H1 (cell line): ENCODE results near the gene JPT1. TPM values are rescaled to one million over a fixed set of nuclear protein-coding genes. Genes with fewer than 3 reads are reported as not detected.
"Not testable (repeated sequence)": the region's sequence is repeated elsewhere in the genome, so short reads cannot be mapped to it uniquely, and the experiment has no call there.

ENCODE experiments used
- CTCF ChIA-PET: fragments of 300-600 bp; sonication (Branson Sonifier 250); formaldehyde crosslinking; loops from one replicate; lab custom pipeline; 2021; ENCODE audit not compliant: partially characterized antibody; lab: Charles Lee
- POLR2A ChIA-PET: fragments of 300-600 bp; sonication (Branson Sonifier 250); formaldehyde crosslinking; loops from one replicate; lab custom pipeline; 2021; ENCODE audit warnings: inconsistent platforms; ENCODE audit not compliant: partially characterized antibody; lab: Charles Lee
- DNase-seq, 2 experiments: peaks; one replicate each; pipeline versions ENCODE4 v3.0.0 to v3.0.0-alpha.2; 2010 to 2022; ENCODE audit warnings: low spot score in 2 of 2, low read depth in 1 of 2, mixed read lengths in 1 of 2
- FAIRE-seq: peaks from 2 replicates; lab custom pipeline; 2011; peaks lifted over from hg19 to GRCh38; lab: Jason Lieb, UNC
- H2AFZ ChIP-seq: 2 replicates; pipeline ENCODE4 v1.8.1; 2012; ENCODE audit warnings: low read length, inconsistent platforms
- H2AK5ac ChIP-seq: 2 replicates; pipeline ENCODE4 v1.6.1; 2013; ENCODE audit warnings: low read depth, low read length
- H2BK120ac ChIP-seq: replicated peaks from 2 replicates; pipeline ENCODE3; 2013; ENCODE audit warnings: low read depth, low read length, inconsistent platforms
- H2BK12ac ChIP-seq: 2 replicates; pipeline ENCODE4 v1.6.1; 2013; ENCODE audit warnings: low read depth, low read length
- H2BK15ac ChIP-seq: 2 replicates; pipeline ENCODE4 v1.6.1; 2013; ENCODE audit warnings: low read length
- H2BK20ac ChIP-seq: 2 replicates; pipeline ENCODE4 v1.6.1; 2013; ENCODE audit warnings: low read length
- H2BK5ac ChIP-seq: 2 replicates; pipeline ENCODE4 v1.6.1; 2013; ENCODE audit warnings: low read depth, low read length
- H3K14ac ChIP-seq: 2 replicates; pipeline ENCODE4 v1.6.1; 2013; ENCODE audit warnings: inconsistent platforms; ENCODE audit not compliant: insufficient read length
- H3K18ac ChIP-seq: 2 replicates; pipeline ENCODE4 v1.6.1; 2013; ENCODE audit warnings: low read length; ENCODE audit errors: extremely low read depth
- H3K23ac ChIP-seq: 2 replicates; pipeline ENCODE4 v1.6.1; 2013; ENCODE audit warnings: inconsistent platforms; ENCODE audit not compliant: insufficient read length
- H3K23me2 ChIP-seq: 2 replicates; pipeline ENCODE4 v1.6.1; 2013; ENCODE audit warnings: low read depth, low read length
- H3K27ac ChIP-seq: 2 replicates; pipeline ENCODE4 v1.6.1; 2011; ENCODE audit warnings: low read depth, low read length, inconsistent platforms
- H3K27me3 ChIP-seq, 4 experiments: replicated peaks in 1 of 4; 1 replicate in 1 of 4; 2 replicates in 3 of 4; pipeline versions ENCODE4 v1.6.1 to v1.8.1; 2011 to 2013; ENCODE audit warnings: low read length in 3 of 4, mild to moderate bottlenecking in 3 of 4, inconsistent platforms in 2 of 4, mixed read lengths in 2 of 4, moderate library complexity in 1 of 4; ENCODE audit not compliant: control insufficient read depth in 3 of 4, insufficient read depth in 3 of 4; ENCODE audit errors: extremely low read depth in 1 of 4
- H3K36me3 ChIP-seq, 4 experiments: 2 replicates each; pipeline versions ENCODE4 v1.6.1 to v1.8.1; 2011 to 2013; ENCODE audit warnings: mild to moderate bottlenecking in 4 of 4, low read length in 3 of 4, moderate library complexity in 2 of 4, control low read depth in 1 of 4, inconsistent platforms in 1 of 4; ENCODE audit not compliant: insufficient read depth in 4 of 4, control insufficient read depth in 2 of 4
- H3K4ac ChIP-seq: replicated peaks from 2 replicates; pipeline ENCODE3; 2013; ENCODE audit warnings: low read length, low read depth, mixed read lengths, inconsistent platforms; ENCODE audit not compliant: insufficient read length
- H3K4me1 ChIP-seq, 4 experiments: replicated peaks in 1 of 4; 1 replicate in 1 of 4; 2 replicates in 3 of 4; pipeline versions ENCODE4 v1.6.1 to v1.8.1; 2011 to 2013; ENCODE audit warnings: low read length in 3 of 4, inconsistent platforms in 2 of 4, mixed read lengths in 1 of 4; ENCODE audit not compliant: insufficient read depth in 4 of 4, control insufficient read depth in 3 of 4
- H3K4me2 ChIP-seq, 2 experiments: 2 replicates each; pipeline versions ENCODE4 v1.6.1 to v1.8.1; 2011 to 2013; ENCODE audit warnings: low read depth in 2 of 2, low read length in 2 of 2, control low read depth in 1 of 2, inconsistent platforms in 1 of 2, mild to moderate bottlenecking in 1 of 2; ENCODE audit not compliant: insufficient read depth in 1 of 2
- H3K4me3 ChIP-seq, 4 experiments: fragments of 200-600, 300-600 bp in 1 of 4; sonication (generic), shearing (Covaris generic), sonication (Bioruptor Twin) in 1 of 4; 2 replicates each; pipeline versions ENCODE4 v1.5.1 to v1.8.1; 2011 to 2016; ENCODE audit warnings: low read length in 4 of 4, low read depth in 3 of 4, control low read depth in 2 of 4, inconsistent platforms in 2 of 4, mild to moderate bottlenecking in 2 of 4, mixed read lengths in 1 of 4, moderate library complexity in 1 of 4; ENCODE audit not compliant: insufficient read depth in 2 of 4; ENCODE audit errors: extremely low read depth in 1 of 4
- H3K56ac ChIP-seq: replicated peaks from 2 replicates; pipeline ENCODE3; 2013; ENCODE audit warnings: low read depth, mild to moderate bottlenecking, mixed read lengths, low read length, inconsistent platforms; ENCODE audit not compliant: insufficient read length
- H3K79me1 ChIP-seq: 2 replicates; pipeline ENCODE4 v1.6.1; 2013; ENCODE audit warnings: low read depth, low read length, control low read depth
- H3K79me2 ChIP-seq, 2 experiments: 2 replicates each; pipeline versions ENCODE4 v1.6.1 to v1.8.1; 2012 to 2013; ENCODE audit warnings: low read length in 2 of 2, mild to moderate bottlenecking in 2 of 2, inconsistent platforms in 1 of 2; ENCODE audit not compliant: insufficient read depth in 2 of 2, control insufficient read depth in 1 of 2
- H3K9ac ChIP-seq, 4 experiments: replicated peaks in 1 of 4; 1 replicate in 1 of 4; 2 replicates in 3 of 4; pipeline versions ENCODE4 v1.6.1 to v1.8.1; 2011 to 2013; ENCODE audit warnings: low read depth in 3 of 4, low read length in 3 of 4, control low read depth in 2 of 4, mild to moderate bottlenecking in 2 of 4, moderate library complexity in 2 of 4, inconsistent platforms in 1 of 4; ENCODE audit errors: extremely low read depth in 1 of 4
- H3K9me3 ChIP-seq, 2 experiments: 2 replicates each; pipeline versions ENCODE4 v1.6.1 to v1.8.1; 2012 to 2013; ENCODE audit warnings: mild to moderate bottlenecking in 2 of 2, moderate library complexity in 2 of 2, control low read depth in 1 of 2, inconsistent platforms in 1 of 2, low read depth in 1 of 2, low read length in 1 of 2, mixed read lengths in 1 of 2; ENCODE audit not compliant: insufficient read depth in 2 of 2
- H4K20me1 ChIP-seq, 2 experiments: replicated peaks in 1 of 2; 2 replicates each; pipeline versions ENCODE3 to v1.8.1; 2011 to 2013; ENCODE audit warnings: inconsistent platforms in 2 of 2, low read length in 2 of 2, mild to moderate bottlenecking in 1 of 2; ENCODE audit not compliant: insufficient read depth in 2 of 2, control insufficient read depth in 1 of 2
- H4K5ac ChIP-seq: 2 replicates; pipeline ENCODE4 v1.6.1; 2013; ENCODE audit warnings: low read length, low read depth, mixed read lengths, inconsistent platforms; ENCODE audit not compliant: insufficient read length
- H4K8ac ChIP-seq: 2 replicates; pipeline ENCODE4 v1.8.0; 2013; ENCODE audit warnings: mild to moderate bottlenecking, moderate library complexity, low read length, inconsistent platforms; ENCODE audit not compliant: insufficient read depth; ENCODE audit errors: extremely low read depth
- H4K91ac ChIP-seq: replicated peaks from 2 replicates; pipeline ENCODE3; 2013; ENCODE audit warnings: low read length, mixed read lengths, inconsistent platforms; ENCODE audit not compliant: insufficient read length
- POLR2AphosphoS5 ChIP-seq: IDR thresholded peaks from 2 replicates; pipeline ENCODE4 v1.6.1; 2011; ENCODE audit warnings: low read depth, low read length
- WGBS, 2 experiments: shearing (Covaris generic) in 1 of 2; methylation state at CpG; one replicate each; pipeline versions ENCODE4 v1.1.6 to v1.1.7; 2013 to 2015; ENCODE audit warnings: low lambda C conversion rate in 2 of 2, mixed read lengths in 2 of 2, inconsistent platforms in 1 of 2, low coverage in 1 of 2, missing lambda C conversion rate in 1 of 2; ENCODE audit not compliant: insufficient replicate concordance in 2 of 2, insufficient coverage in 1 of 2, insufficient read length in 1 of 2; ENCODE audit errors: extremely low coverage in 1 of 2, missing lambda C conversion rate in 1 of 2; 5-methylcytosine and 5-hydroxymethylcytosine counted together
- polyA plus RNA-seq, 7 experiments: library from polyadenylated mRNA; depleted of rRNA in 3 of 7; stranded (reverse) in 5 of 7; unstranded in 2 of 7; fragments of >200 nt in 5 of 7; fragments of 200-250 nt in 2 of 7; gene quantifications; 1 replicate in 5 of 7; 2 replicates in 1 of 7; 4 replicates in 1 of 7; pipeline versions ENCODE4 v1.2.1 to v1.2.3, GENCODE V29; 2011 to 2013; ENCODE audit warnings: missing spikeins in 2 of 7, mixed read lengths in 2 of 7
- total RNA-seq: library from RNA; stranded (reverse); fragmentation: NEBNext Ultra II Directional; extraction: Animal tissue kit (Norgen Biotek cat#: 25700); gene quantifications from 2 replicates; pipeline ENCODE4 v1.2.1, GENCODE V29; 2021

Gene JPT1
- total and polyA plus RNA-seq, 2 of the 8 experiments (the other 6 are each of a cell fraction or from before 2014, with no cell fraction given), result 154 to 369 TPM

- TF ChIP-seq POLR2AphosphoS5, result 0 out of 2 replicates have a peak, but pooled peaks have one; percentile 47
- TF ChIP-seq, all 59 proteins: peak for 1; not testable (repeated sequence) for 58
- not testable (repeated sequence) for H2BK120ac ChIP-seq, H3K4me2 ChIP-seq, H3K4ac ChIP-seq, H3K9ac ChIP-seq, H3K79me2 ChIP-seq, H4K5ac ChIP-seq, H3K4me1 ChIP-seq, H2BK15ac ChIP-seq, H3K18ac ChIP-seq, H2BK5ac ChIP-seq, H3K23ac ChIP-seq, H2BK20ac ChIP-seq, H3K23me2 ChIP-seq, H3K79me1 ChIP-seq, H3K9me3 ChIP-seq, H3K4me3 ChIP-seq, H3K14ac ChIP-seq, H2AK5ac ChIP-seq, H3K27ac ChIP-seq, H2BK12ac ChIP-seq, H4K20me1 ChIP-seq, H2AFZ ChIP-seq, H3K56ac ChIP-seq, H4K91ac ChIP-seq, DNase-seq, H4K8ac ChIP-seq, H3K27me3 ChIP-seq, FAIRE-seq
- peaks cover 2 to 40% (median 17%) of the 10 kb centered on the region in 4 experiments for H3K36me3 ChIP-seq
- ChIA-PET CTCF (interaction anchor here (0.7 to 12.9 kb wide), 7 partner anchors 12 to 96 kb away, joined by 3 to 239 read pairs (median 9); partner anchors contain the start of gene ARMC7), POLR2A (interaction anchor here (0.7 to 13.9 kb wide), 16 partner anchors 9 to 125 kb away, joined by 3 to 134 read pairs (median 6); partner anchors contain the start of genes ATP5PD, JPT1, KCTD2 and NUP85)
- 91% methylated on average over 13 of the region's 14 CpGs; no CpG with 5 or more reads in 1 of the 2 experiments for WGBS, 2 experiments
Observed at GRCh38 chr17:75133607-75134347, 20.5 kb downstream of the JPT1 start.
